Measurements from ENCODE around the gene SMIM32.

- TF ChIP-seq, protein P1, sequence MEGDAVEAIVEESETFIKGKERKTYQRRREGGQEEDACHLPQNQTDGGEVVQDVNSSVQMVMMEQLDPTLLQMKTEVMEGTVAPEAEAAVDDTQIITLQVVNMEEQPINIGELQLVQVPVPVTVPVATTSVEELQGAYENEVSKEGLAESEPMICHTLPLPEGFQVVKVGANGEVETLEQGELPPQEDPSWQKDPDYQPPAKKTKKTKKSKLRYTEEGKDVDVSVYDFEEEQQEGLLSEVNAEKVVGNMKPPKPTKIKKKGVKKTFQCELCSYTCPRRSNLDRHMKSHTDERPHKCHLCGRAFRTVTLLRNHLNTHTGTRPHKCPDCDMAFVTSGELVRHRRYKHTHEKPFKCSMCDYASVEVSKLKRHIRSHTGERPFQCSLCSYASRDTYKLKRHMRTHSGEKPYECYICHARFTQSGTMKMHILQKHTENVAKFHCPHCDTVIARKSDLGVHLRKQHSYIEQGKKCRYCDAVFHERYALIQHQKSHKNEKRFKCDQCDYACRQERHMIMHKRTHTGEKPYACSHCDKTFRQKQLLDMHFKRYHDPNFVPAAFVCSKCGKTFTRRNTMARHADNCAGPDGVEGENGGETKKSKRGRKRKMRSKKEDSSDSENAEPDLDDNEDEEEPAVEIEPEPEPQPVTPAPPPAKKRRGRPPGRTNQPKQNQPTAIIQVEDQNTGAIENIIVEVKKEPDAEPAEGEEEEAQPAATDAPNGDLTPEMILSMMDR (IDR thresholded peaks at IDR 0.05): no peak
- TF ChIP-seq POLR2A (IDR thresholded peaks at IDR 0.05): no peak
Observed at GRCh38 chr5:136213919-136214493, 21.0 kb upstream of the SMIM32 start.
